ENCODE data around the gene ALDH5A1.

- TF ChIP-seq TAF1 (IDR thresholded peaks at IDR 0.05; ENCODE audit: borderline replicate concordance, insufficient read depth, low read length) (no peak), POLR2AphosphoS5 (IDR thresholded peaks at IDR 0.05; ENCODE audit: low read depth, low read length) (no peak), FOXP2 (optimal IDR thresholded peaks at IDR 0.05; ENCODE audit: borderline replicate concordance, extremely low read depth, extremely low read length, insufficient read depth) (no peak), SIN3A (IDR thresholded peaks at IDR 0.05; ENCODE audit: borderline replicate concordance, insufficient read depth, low read length) (no peak)
- TF ChIP-seq, protein P1, sequence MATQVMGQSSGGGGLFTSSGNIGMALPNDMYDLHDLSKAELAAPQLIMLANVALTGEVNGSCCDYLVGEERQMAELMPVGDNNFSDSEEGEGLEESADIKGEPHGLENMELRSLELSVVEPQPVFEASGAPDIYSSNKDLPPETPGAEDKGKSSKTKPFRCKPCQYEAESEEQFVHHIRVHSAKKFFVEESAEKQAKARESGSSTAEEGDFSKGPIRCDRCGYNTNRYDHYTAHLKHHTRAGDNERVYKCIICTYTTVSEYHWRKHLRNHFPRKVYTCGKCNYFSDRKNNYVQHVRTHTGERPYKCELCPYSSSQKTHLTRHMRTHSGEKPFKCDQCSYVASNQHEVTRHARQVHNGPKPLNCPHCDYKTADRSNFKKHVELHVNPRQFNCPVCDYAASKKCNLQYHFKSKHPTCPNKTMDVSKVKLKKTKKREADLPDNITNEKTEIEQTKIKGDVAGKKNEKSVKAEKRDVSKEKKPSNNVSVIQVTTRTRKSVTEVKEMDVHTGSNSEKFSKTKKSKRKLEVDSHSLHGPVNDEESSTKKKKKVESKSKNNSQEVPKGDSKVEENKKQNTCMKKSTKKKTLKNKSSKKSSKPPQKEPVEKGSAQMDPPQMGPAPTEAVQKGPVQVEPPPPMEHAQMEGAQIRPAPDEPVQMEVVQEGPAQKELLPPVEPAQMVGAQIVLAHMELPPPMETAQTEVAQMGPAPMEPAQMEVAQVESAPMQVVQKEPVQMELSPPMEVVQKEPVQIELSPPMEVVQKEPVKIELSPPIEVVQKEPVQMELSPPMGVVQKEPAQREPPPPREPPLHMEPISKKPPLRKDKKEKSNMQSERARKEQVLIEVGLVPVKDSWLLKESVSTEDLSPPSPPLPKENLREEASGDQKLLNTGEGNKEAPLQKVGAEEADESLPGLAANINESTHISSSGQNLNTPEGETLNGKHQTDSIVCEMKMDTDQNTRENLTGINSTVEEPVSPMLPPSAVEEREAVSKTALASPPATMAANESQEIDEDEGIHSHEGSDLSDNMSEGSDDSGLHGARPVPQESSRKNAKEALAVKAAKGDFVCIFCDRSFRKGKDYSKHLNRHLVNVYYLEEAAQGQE (IDR thresholded peaks at IDR 0.05; ENCODE audit: insufficient read depth in 1 of 2, low read depth in 2 of 2, low read length in 2 of 2) = no peak
Measured at GRCh38 chr6:24576447-24576846, 81.7 kb downstream of the ALDH5A1 start.

Measured in PFSK-1 (cell line).